Heart right ventricle (tissue), 16 donors: ENCODE data around the gene DHFR2. TPM values are rescaled to one million over a fixed set of nuclear protein-coding genes. Genes with fewer than 3 reads are reported as not detected.

Experiments
- ATAC-seq, 8 donors: fragments of 200-7000 bp; cut with Tn5 transposase; one replicate each; pipeline ENCODE4 v1.9.1; 2020; ENCODE audit warnings: mild to moderate bottlenecking in 8 of 8, moderate library complexity in 8 of 8, moderate number of reproducible peaks in 1 of 8
- DNase-seq, 2 donors: peaks; one replicate each; pipeline ENCODE4 v3.0.0-alpha.2; 2020
- H3K27ac ChIP-seq, 10 donors: fragments of 200-600 bp; sonication (generic) in 2 of 10; one replicate each; pipeline versions ENCODE4 v1.5.0 to v1.8.0; 2020 to 2022; ENCODE audit warnings: mild to moderate bottlenecking in 3 of 10
- H3K27me3 ChIP-seq, 7 donors: fragments of 200-600 bp; one replicate each; pipeline ENCODE4 v1.8.0; 2021 to 2022; ENCODE audit warnings: mild to moderate bottlenecking in 2 of 7
- H3K36me3 ChIP-seq, 9 donors: fragments of 200-600 bp; sonication (generic) in 1 of 9; one replicate each; pipeline versions ENCODE4 v1.5.0 to v1.8.0; 2020 to 2022; ENCODE audit warnings: mild to moderate bottlenecking in 2 of 9
- H3K4me1 ChIP-seq, 9 donors: fragments of 200-600 bp; sonication (generic) in 1 of 9; one replicate each; pipeline versions ENCODE4 v1.5.0 to v1.8.0; 2020 to 2022; ENCODE audit warnings: mild to moderate bottlenecking in 4 of 9
- H3K4me3 ChIP-seq, 10 donors: fragments of 200-600 bp; sonication (generic) in 2 of 10; one replicate each; pipeline versions ENCODE4 v1.5.0 to v1.8.0; 2020 to 2022; ENCODE audit warnings: mild to moderate bottlenecking in 7 of 10, moderate library complexity in 2 of 10
- H3K9me3 ChIP-seq, 11 donors: fragments of 200-600 bp in 10 of 11; sonication (generic) in 2 of 11; one replicate each; pipeline versions ENCODE4 v1.5.0 to v1.8.0; 2013 to 2022; ENCODE audit warnings: mild to moderate bottlenecking in 2 of 11, control low read depth in 1 of 11, moderate library complexity in 1 of 11
- CTCF ChIP-seq, 9 donors: fragments of 200-600 bp; sonication (generic) in 2 of 9; IDR thresholded peaks; one replicate each; pipeline versions ENCODE4 v1.5.0 to v1.8.0; 2021 to 2022; ENCODE audit warnings: antibody characterized with exemption in 9 of 9, mild to moderate bottlenecking in 5 of 9, moderate library complexity in 1 of 9
- WGBS, 2 donors: extraction: QIAGEN DNeasy Blood & Tissue Kit; methylation state at CpG; one replicate each; pipeline ENCODE4 v1.1.7; 2013; ENCODE audit warnings: inconsistent platforms in 1 of 2; 5-methylcytosine and 5-hydroxymethylcytosine counted together
- intact Hi-C, 10 donors: fragments of 100-400 bp; cut with DNase I; formaldehyde crosslinking; loops; one replicate each; pipeline versions ENCODE4 v1.11.1 to v1.14.2; 2022
- polyA plus RNA-seq, 2 donors: library from polyadenylated mRNA; stranded (reverse); fragments of 200-250 nt; gene quantifications; one replicate each; pipeline ENCODE4 v1.2.3, GENCODE V29; 2013
- total RNA-seq, 10 donors: library from RNA; stranded (reverse); fragmentation: NEBNext Ultra II Directional in 3 of 10; extraction: Animal tissue kit (Norgen Biotek cat#: 25700) in 3 of 10; gene quantifications; one replicate each; pipeline versions ENCODE4 v1.2.1 to v1.2.4, GENCODE V29; 2021 to 2023
- donor health status: Arrhythmogenic right ventricular cardiomyopathy.
- donor health status: ischemic (EF 13 %, LVEDD 7.1; RV severe dilation, severe dysfunction).
- donor health status: healthy with polysubstance abuse.
- donor health status: DM: no; HTN: yes; CAD: no.
- donor health status: DM: no; HTN: no; CAD: no.
- donor health status: ischemic (EF 25% LVEDD 6.9; RV normal size, moderate dysfunction).
- donor health status: ischemic (EF 25% LVEDD 5.7; RV mildly dilated, moderate dysfunction).
- donor health status: healthy.
- donor health status: DM: yes; HTN: yes; CAD: no.
- donor health status: Ischemic cardiomyopathy.
- donor health status: ischemic (EF 35%, LVEDD 5.7; RV mildly dilated, moderate dysfunction).
- donor health status: nonischemic (EF 11% LVEDD 7.7; RV severe dilation, severe dysfunction).
- donor health status: DM: yes; HTN: yes; CAD: no.
- donor health status: PGD.
- donor health status: ischemic (EF 29% LVEDD 5.4; RV normal size, mild dysfunction).
- donor health status: nonischemic (EF 23%, LVEDD 6.1; RV moderate dilation, normal function).

Gene DHFR2
- total and polyA plus RNA-seq, 12 donors = 1.6 to 4.9 (median 2.8) TPM

DNA sequence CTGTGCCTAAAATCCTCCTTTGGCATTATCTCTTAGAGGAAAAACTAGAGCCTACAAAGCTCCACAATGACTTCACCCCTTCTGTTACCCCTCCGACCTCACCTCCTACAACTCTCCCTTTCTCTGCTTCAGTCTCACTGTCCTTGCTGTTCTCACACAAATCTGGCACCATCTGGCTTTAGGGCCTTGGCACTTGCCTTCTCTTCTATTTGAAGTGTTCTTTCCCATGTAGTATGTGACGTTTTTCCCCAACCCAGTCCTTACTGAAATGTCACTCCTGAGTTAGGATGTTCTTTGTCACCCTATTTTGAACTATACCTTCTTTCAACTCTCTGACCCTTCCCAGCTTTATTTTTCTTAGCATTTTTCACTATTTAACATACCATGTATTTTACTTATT, 43.1 kb downstream of the DHFR2 start:
- no peak for TF ChIP-seq CTCF (IDR thresholded peaks at IDR 0.05)
- intact Hi-C loops = no loop called here
- DNase-seq (no peak), ATAC-seq (no peak)
- 75 to 82% methylated on average over 2 of the region's 2 CpGs for WGBS, 2 donors
- Histone ChIP-seq H3K27ac (no peak overlapping the region), H3K4me3 (no peak overlapping the region), H3K9me3 (no peaks in the 10 kb centered on the region), H3K27me3 (no peaks in the 10 kb centered on the region), H3K4me1 (peaks cover 0 to 4% (median 0%) of the 10 kb centered on the region in 9 donors), H3K36me3 (peaks cover 0 to 10% (median 0%) of the 10 kb centered on the region in 9 donors)

GRCh38 chr3:94015025-94015424, 47.7 kb downstream of the DHFR2 start:
- Histone ChIP-seq H3K27ac (no peak overlapping the region), H3K36me3 (peaks cover 0 to 5% (median 0%) of the 10 kb centered on the region in 9 donors), H3K4me3 (no peak overlapping the region), H3K9me3 (no peaks in the 10 kb centered on the region), H3K27me3 (no peaks in the 10 kb centered on the region), H3K4me1 (peaks cover 0 to 8% (median 0%) of the 10 kb centered on the region in 9 donors)
- WGBS, 2 donors = 62 to 74% methylated on average over 1 of the region's 1 CpG
- TF ChIP-seq CTCF (IDR thresholded peaks at IDR 0.05) = no peak
- no peak for ATAC-seq
- DNase-seq = no peak
- intact Hi-C loops = no loop called here

DNA sequence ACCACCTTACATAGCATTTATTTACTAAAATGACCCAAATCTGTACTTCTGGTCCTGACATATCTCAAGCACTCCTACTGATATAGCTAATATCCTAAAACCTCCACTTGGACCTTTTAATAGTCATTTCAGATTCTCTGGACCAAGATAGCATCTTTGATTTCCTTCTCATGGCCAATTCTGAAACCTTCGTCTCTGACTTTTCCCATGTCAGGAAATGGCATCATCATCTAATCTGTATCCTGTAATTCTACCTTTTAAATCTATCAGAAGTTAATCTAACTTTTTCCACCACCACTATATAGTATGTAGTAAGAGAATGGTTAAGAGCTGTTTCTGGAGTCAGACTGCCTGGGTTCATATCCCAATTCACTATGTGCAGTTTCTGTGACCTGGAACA, 50.5 kb downstream of the DHFR2 start:
- Histone ChIP-seq H3K36me3 (peaks cover 0 to 5% (median 0%) of the 10 kb centered on the region in 9 donors), H3K27me3 (no peaks in the 10 kb centered on the region), H3K27ac (no peak overlapping the region), H3K4me3 (no peak overlapping the region), H3K4me1 (peaks cover 0 to 8% (median 0%) of the 10 kb centered on the region in 9 donors), H3K9me3 (no peaks in the 10 kb centered on the region)
- WGBS, 2 donors = 53 to 67% methylated on average over 1 of the region's 1 CpG
- DNase-seq = no peak
- no peak for TF ChIP-seq CTCF (IDR thresholded peaks at IDR 0.05)
- ATAC-seq = no peak
- intact Hi-C loops = no loop called here

DNA sequence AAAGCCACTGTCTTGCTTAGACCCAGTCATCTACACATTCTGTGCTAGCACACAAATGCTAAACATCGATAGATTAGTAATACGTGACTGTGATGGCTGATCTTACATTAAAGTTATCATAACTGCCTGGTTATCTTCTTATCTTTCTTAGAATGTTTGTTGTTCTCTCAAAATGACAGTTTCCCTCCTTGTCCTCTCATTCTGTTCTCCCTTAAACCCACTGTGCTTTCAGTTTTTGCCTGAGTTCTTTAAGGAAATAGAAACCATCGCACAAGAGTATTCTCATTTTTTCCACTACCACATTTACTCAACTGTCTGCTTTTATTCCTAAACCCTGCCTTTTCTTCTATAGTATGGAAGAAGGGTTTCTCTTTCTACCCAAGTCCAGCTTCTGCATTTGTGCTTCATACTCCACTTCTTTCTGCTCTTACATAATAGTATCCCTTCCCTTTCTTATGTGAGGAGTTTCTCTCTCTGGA, 51.4 kb downstream of the DHFR2 start:
- H3K36me3 ChIP-seq = peaks cover 0 to 5% (median 0%) of the 10 kb centered on the region in 9 donors
- H3K4me1 ChIP-seq = peaks cover 0 to 8% (median 0%) of the 10 kb centered on the region in 9 donors
- DNase-seq (no peak), ATAC-seq (no peak)
- intact Hi-C loops = no loop called here
- no peak overlapping the region for H3K4me3 ChIP-seq
- TF ChIP-seq CTCF (IDR thresholded peaks at IDR 0.05) = no peak
- H3K9me3 ChIP-seq = no peaks in the 10 kb centered on the region
- no peak overlapping the region for H3K27ac ChIP-seq
- H3K27me3 ChIP-seq = no peaks in the 10 kb centered on the region
- WGBS, 2 donors = 88% methylated on average over 3 of the region's 3 CpGs
